ENCODE data around the gene FAM83E. TPM values are rescaled to one million over a fixed set of nuclear protein-coding genes. Genes with fewer than 3 reads are reported as not detected.

FAM83E gene
- total and polyA plus RNA-seq, 10 of the 15 experiments (the other 5 are each of a cell fraction or from before 2014, with no cell fraction given): 0.14 to 2.5 (median 0.33) TPM; not detected in 4

- TF ChIP-seq MTA2 (IDR thresholded peaks at IDR 0.05; ENCODE audit: low read depth): no peak; the same call in 1 of the 2 replicates
- peak; percentile 99 for TF ChIP-seq POLR2A (IDR thresholded peaks at IDR 0.05; ENCODE audit: low read depth, low read length)
- peak; percentile 44 for TF ChIP-seq KLF5 (IDR thresholded peaks at IDR 0.05; ENCODE audit: partially characterized antibody)
- no peak for TF ChIP-seq NFYA (IDR thresholded peaks at IDR 0.05; ENCODE audit: borderline replicate concordance, low read depth, low read length)
- no peak; the same call in 1 of the 2 replicates for TF ChIP-seq ZNF207 (IDR thresholded peaks at IDR 0.05; ENCODE audit: borderline replicate concordance)
- no peak for TF ChIP-seq MEF2B (IDR thresholded peaks at IDR 0.05; ENCODE audit: partially characterized antibody, poor library complexity, severe bottlenecking)
- TF ChIP-seq USF1 (IDR thresholded peaks at IDR 0.05; ENCODE audit: borderline replicate concordance, extremely low read length, insufficient read depth, low read depth, low read length): no peak
- peak; percentile 72; the same call in 1 of the 2 replicates for TF ChIP-seq ZBED1 (IDR thresholded peaks at IDR 0.05; ENCODE audit: borderline replicate concordance)
- no peak for TF ChIP-seq ZBTB4 (CRISPR knock-in tag; IDR thresholded peaks at IDR 0.05)
- no peak for TF ChIP-seq KDM1A (IDR thresholded peaks at IDR 0.05; ENCODE audit: borderline replicate concordance)
- TF ChIP-seq, protein P1, sequence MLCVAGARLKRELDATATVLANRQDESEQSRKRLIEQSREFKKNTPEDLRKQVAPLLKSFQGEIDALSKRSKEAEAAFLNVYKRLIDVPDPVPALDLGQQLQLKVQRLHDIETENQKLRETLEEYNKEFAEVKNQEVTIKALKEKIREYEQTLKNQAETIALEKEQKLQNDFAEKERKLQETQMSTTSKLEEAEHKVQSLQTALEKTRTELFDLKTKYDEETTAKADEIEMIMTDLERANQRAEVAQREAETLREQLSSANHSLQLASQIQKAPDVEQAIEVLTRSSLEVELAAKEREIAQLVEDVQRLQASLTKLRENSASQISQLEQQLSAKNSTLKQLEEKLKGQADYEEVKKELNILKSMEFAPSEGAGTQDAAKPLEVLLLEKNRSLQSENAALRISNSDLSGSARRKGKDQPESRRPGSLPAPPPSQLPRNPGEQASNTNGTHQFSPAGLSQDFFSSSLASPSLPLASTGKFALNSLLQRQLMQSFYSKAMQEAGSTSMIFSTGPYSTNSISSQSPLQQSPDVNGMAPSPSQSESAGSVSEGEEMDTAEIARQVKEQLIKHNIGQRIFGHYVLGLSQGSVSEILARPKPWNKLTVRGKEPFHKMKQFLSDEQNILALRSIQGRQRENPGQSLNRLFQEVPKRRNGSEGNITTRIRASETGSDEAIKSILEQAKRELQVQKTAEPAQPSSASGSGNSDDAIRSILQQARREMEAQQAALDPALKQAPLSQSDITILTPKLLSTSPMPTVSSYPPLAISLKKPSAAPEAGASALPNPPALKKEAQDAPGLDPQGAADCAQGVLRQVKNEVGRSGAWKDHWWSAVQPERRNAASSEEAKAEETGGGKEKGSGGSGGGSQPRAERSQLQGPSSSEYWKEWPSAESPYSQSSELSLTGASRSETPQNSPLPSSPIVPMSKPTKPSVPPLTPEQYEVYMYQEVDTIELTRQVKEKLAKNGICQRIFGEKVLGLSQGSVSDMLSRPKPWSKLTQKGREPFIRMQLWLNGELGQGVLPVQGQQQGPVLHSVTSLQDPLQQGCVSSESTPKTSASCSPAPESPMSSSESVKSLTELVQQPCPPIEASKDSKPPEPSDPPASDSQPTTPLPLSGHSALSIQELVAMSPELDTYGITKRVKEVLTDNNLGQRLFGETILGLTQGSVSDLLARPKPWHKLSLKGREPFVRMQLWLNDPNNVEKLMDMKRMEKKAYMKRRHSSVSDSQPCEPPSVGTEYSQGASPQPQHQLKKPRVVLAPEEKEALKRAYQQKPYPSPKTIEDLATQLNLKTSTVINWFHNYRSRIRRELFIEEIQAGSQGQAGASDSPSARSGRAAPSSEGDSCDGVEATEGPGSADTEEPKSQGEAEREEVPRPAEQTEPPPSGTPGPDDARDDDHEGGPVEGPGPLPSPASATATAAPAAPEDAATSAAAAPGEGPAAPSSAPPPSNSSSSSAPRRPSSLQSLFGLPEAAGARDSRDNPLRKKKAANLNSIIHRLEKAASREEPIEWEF (IDR thresholded peaks at IDR 0.05; ENCODE audit: insufficient replicate concordance, low read depth, low read length): no peak
- 0 out of 2 replicates have a peak, but pooled peaks have one; percentile 33 for TF ChIP-seq HSF1 (IDR thresholded peaks at IDR 0.05; ENCODE audit: low read depth, low read length)
- TF ChIP-seq EP300 (IDR thresholded peaks at IDR 0.05; ENCODE audit: borderline replicate concordance in 1 of 2, control insufficient read depth in 1 of 2, low read depth in 2 of 2, low read length in 2 of 2): no peak
- peak; percentile 76 for TF ChIP-seq SP1 (IDR thresholded peaks at IDR 0.05; ENCODE audit: low read depth, low read length)
- TF ChIP-seq, protein P2, sequence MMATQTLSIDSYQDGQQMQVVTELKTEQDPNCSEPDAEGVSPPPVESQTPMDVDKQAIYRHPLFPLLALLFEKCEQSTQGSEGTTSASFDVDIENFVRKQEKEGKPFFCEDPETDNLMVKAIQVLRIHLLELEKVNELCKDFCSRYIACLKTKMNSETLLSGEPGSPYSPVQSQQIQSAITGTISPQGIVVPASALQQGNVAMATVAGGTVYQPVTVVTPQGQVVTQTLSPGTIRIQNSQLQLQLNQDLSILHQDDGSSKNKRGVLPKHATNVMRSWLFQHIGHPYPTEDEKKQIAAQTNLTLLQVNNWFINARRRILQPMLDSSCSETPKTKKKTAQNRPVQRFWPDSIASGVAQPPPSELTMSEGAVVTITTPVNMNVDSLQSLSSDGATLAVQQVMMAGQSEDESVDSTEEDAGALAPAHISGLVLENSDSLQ (IDR thresholded peaks at IDR 0.05): peak; percentile 82
Measured at GRCh38 chr19:48618916-48619691, 4.2 kb upstream of the FAM83E start, which contains the start of the genes RPL18 and SPHK2 (continued).

Data from GM12878 (cell line).